Ishikawa (cell line): ENCODE measurements around the gene MAGEA1.

Experiments used
- CREB1 ChIP-seq: IDR thresholded peaks from 2 replicates; pipeline ENCODE4 v1.6.1; 2012; ENCODE audit warnings: low read depth
- EP300 ChIP-seq: IDR thresholded peaks from 2 replicates; pipeline ENCODE4 v1.6.1; 2012; ENCODE audit warnings: borderline replicate concordance
- MAX ChIP-seq: IDR thresholded peaks from 2 replicates; pipeline ENCODE4 v1.6.1; 2012
- REST ChIP-seq: IDR thresholded peaks from 2 replicates; pipeline ENCODE4 v1.6.1; 2012; ENCODE audit warnings: low read depth, mild to moderate bottlenecking
- YY1 ChIP-seq: IDR thresholded peaks from 2 replicates; pipeline ENCODE4 v1.6.1; 2012; ENCODE audit warnings: low read depth
- ZBTB7A ChIP-seq: IDR thresholded peaks from 2 replicates; pipeline ENCODE4 v1.6.1; 2012; ENCODE audit warnings: low read depth

- TF ChIP-seq YY1 = no peak
- no peak for TF ChIP-seq EP300
- TF ChIP-seq MAX = no peak
- TF ChIP-seq REST = peak; percentile 50; the same call in 1 of the 2 replicates
- TF ChIP-seq ZBTB7A = no peak
- no peak for TF ChIP-seq CREB1
Measured at GRCh38 chrX:153226344-153227185, 47.5 kb downstream of the MAGEA1 start.
